Lung microvascular endothelial cell (primary cell): ENCODE results near the gene TEKT2. TPM values are rescaled to one million over a fixed set of nuclear protein-coding genes. Genes with fewer than 3 reads are reported as not detected.
A peak's percentile ranks its signal among the peaks of the same experiment; 100 is the strongest.

Source experiments
- DNase-seq, 2 donors: peaks; one replicate each; pipeline versions ENCODE4 v3.0.0 to v3.0.0-alpha.2; 2010; ENCODE audit warnings: low read depth in 2 of 2
- total RNA-seq: library from RNA; depleted of rRNA; stranded (reverse); fragments of >200 nt; gene quantifications from 2 replicates; pipeline ENCODE4 v1.2.1, GENCODE V29; 2014

Gene TEKT2
- total RNA-seq, 1 donor from 2014 or later = 0.20 TPM

GRCh38 chr1:36101546-36101945 is 17.7 kb downstream of the TEKT2 start:
- no peak for DNase-seq

GRCh38 chr1:36106269-36106668 is 22.4 kb downstream of the TEKT2 start:
- DNase-seq = no peak

GRCh38 chr1:36107394-36107793 is 23.5 kb downstream of the TEKT2 start:
- no peak for DNase-seq

GRCh38 chr1:36108314-36108713 is 24.4 kb downstream of the TEKT2 start:
- DNase-seq = no peak

- DNase-seq = peak in 1 of 2 donors; percentile 54
These were observed 25.3 kb downstream of the TEKT2 start for GRCh38 chr1:36109041-36109679.

- no peak for DNase-seq
These were observed 27.3 kb downstream of the TEKT2 start for GRCh38 chr1:36111151-36111550.

- no peak for DNase-seq
These were observed 28.9 kb downstream of the TEKT2 start for GRCh38 chr1:36112823-36113222.

GRCh38 chr1:36114371-36114770 is 30.5 kb downstream of the TEKT2 start:
- no peak for DNase-seq

GRCh38 chr1:36115200-36115669 is 31.3 kb downstream of the TEKT2 start:
- DNase-seq = no peak

- DNase-seq = no peak
These were observed 32.0 kb downstream of the TEKT2 start for GRCh38 chr1:36115931-36116330.

GRCh38 chr1:36116901-36117300 is 33.0 kb downstream of the TEKT2 start:
- DNase-seq = no peak

- no peak for DNase-seq
These were observed 34.7 kb downstream of the TEKT2 start for GRCh38 chr1:36118447-36119204.

- no peak for DNase-seq
These were observed 35.6 kb downstream of the TEKT2 start for GRCh38 chr1:36119456-36119855.

- DNase-seq = no peak
These were observed 38.5 kb downstream of the TEKT2 start for GRCh38 chr1:36122062-36123030.

GRCh38 chr1:36123356-36123755 is 39.5 kb downstream of the TEKT2 start:
- DNase-seq = peak in 1 of 2 donors; percentile 25

GRCh38 chr1:36124404-36125128 is 40.7 kb downstream of the TEKT2 start:
- DNase-seq = no peak

GRCh38 chr1:36125129-36125991 is 41.5 kb downstream of the TEKT2 start, which contains the start of gene COL8A2:
Gene COL8A2, minus strand, starts transcription at chr1:36125222. Its CDS starts 24,980 bp downstream, at chr1:36100242.
- peak in 1 of 2 donors; percentile 43 for DNase-seq

- no peak for DNase-seq
These were observed 42.3 kb downstream of the TEKT2 start for GRCh38 chr1:36126005-36126716.

- DNase-seq = no peak
These were observed 43.1 kb downstream of the TEKT2 start for GRCh38 chr1:36126797-36127500.
